Tibial nerve (tissue), 3 donors: ENCODE measurements around the gene HOXA3.

Experiments used
- EP300 ChIP-seq, 2 donors: sonication (generic); formaldehyde crosslinking; IDR thresholded peaks; one replicate each; pipeline ENCODE4 v1.6.1; 2017; ENCODE audit warnings: antibody characterized with exemption in 2 of 2, mild to moderate bottlenecking in 1 of 2
- POLR2A ChIP-seq, 2 donors: fragments of 450-650 bp; IDR thresholded peaks; one replicate each; pipeline ENCODE4 v1.6.1; 2017; ENCODE audit warnings: antibody characterized with exemption in 2 of 2, mild to moderate bottlenecking in 2 of 2, moderate library complexity in 2 of 2

GRCh38 chr7:27141137-27141922, 11.1 kb downstream of the HOXA3 start:
- no peak for TF ChIP-seq EP300 (IDR thresholded peaks at IDR 0.05)
- TF ChIP-seq POLR2A (IDR thresholded peaks at IDR 0.05), result no peak
